Subcutaneous preadipocyte (primary cell): ENCODE data around the gene ZNF727. TPM values are rescaled to one million over a fixed set of nuclear protein-coding genes. Genes with fewer than 3 reads are reported as not detected.

ENCODE experiments used
- total RNA-seq: library from RNA; depleted of rRNA; stranded (reverse); fragments of >200 nt; gene quantifications from 2 replicates; pipeline ENCODE4 v1.2.3, GENCODE V29; 2012

The ZNF727 gene
- total RNA-seq, result 0.39 and 1.8 TPM in 2 replicates

DNA sequence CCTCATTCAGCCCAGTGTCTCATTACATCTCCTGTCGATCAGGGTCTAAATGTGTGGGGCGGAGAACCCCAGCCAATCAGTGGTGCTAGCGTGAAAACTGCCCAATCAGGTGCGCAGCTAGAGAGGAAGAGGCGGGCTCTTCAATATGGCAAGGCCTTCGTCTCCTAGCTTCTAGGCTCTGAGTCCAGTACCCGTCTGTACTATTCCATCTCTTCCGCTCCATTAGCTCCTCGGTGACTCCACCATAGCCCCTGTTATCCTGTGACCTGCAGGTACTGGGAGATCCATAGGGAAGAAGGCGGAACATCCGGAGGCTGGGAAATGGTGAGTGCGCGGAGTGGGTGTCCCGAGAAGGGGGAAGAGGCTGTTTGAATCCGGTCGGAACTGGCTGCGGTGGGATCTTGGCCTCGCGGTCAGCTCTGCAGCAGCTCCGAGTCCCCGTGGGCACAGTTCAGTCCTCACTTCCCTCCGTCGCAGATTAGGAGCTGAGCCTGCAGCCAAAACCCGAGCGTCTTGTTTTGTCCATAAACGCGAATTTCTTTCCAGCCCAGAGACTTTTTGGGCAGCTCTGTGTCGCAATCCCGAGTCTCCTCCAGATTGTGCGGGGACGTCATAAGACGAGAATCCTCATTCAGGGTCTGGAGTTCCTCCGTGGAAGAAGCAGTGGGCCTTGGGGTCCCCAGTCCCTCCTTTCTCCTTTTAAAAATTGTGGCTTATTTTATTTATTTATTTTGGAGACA is at the start of gene ZNF727:
Gene ZNF727 (plus strand): TSS at position 134 of the 740 bp plus-strand sequence. CDS start 188 bp downstream, at position 322.

DNA sequence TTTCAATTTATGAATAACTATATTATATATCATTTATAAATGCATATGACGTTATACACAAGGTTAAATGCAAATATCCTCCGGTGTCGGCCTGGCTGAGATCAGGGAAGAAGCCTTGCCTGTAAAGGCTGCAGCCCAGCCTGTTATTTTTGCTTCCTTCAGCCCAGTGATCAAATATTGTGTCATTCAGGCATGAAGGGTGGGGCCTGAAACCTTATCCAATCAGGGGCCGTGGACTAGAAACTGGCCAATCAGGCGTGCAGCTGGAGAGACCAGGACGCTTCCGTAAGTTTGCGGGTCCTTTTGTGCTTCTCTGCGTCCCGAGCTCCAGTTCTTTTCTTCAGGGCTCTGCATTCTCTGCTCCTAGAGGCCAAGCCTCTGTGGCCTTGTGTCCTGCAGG is 46.7 kb upstream of the ZNF727 start, which contains the start of gene ZNF722:
Gene ZNF722 (plus strand): TSS at position 301 of the 400 bp plus-strand sequence. CDS start 113 bp downstream, outside the sequence.

Other genes starting within 250 kb of the ZNF727 start
- not detected in 2 replicates for gene ZNF722, start 46.6 kb upstream of the ZNF727 start, total RNA-seq
- gene ZNF735, start 161.8 kb downstream of the ZNF727 start, total RNA-seq, result not detected in 2 replicates
- gene ZNF679, start 183.0 kb downstream of the ZNF727 start, total RNA-seq, result not detected in 2 replicates